Panc1 (cell line): Measurements from ENCODE around the gene UTP3.

Source experiments
- POLR2AphosphoS5 ChIP-seq: IDR thresholded peaks from 2 replicates; pipeline ENCODE4 v1.6.1; 2012; ENCODE audit warnings: mild to moderate bottlenecking, low read depth, low read length, moderate library complexity
- TF ChIP-seq, protein P1 (sequence below): fragments of 450-650 bp; IDR thresholded peaks from 2 replicates; pipeline ENCODE4 v1.5.1; 2017; ENCODE audit warnings: mild to moderate bottlenecking
- TF ChIP-seq, protein P2 (sequence below), 2 experiments: IDR thresholded peaks; 2 replicates each; pipeline ENCODE4 v1.6.1; 2011 to 2012; ENCODE audit warnings: low read depth in 2 of 2, control low read depth in 1 of 2, low read length in 1 of 2, mild to moderate bottlenecking in 1 of 2, moderate library complexity in 1 of 2; ENCODE audit not compliant: insufficient read depth in 1 of 2

DNA sequence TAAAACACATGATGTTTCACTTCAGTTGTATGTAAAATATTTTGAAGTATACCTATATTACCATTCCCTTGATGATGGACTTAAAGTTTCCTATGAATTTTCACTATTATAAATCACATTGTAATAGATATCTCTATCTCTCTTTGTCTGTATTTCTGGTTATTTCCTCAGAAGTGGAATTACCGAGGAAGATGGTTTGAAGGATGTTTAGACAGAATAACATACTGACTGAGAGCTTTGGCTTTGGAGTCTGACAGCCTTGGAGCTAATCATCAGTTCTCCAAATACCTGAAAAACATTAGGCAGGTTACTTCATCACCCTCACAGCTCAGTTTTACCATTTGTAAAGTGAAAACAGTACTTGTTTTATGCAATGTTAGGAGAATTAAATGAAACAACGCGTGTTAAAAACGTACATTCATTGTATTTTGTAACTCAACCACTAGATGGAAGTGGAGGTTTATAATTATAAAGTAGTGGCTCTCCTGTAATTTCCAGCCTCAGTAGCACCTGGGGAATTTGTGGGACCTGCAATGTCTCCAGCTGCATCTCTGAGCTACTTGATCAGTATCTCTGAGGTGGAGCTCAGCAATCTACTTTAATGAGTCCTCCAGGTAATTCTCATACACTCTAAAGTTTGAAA, 36.3 kb upstream of the UTP3 start:
- TF ChIP-seq, protein P1, sequence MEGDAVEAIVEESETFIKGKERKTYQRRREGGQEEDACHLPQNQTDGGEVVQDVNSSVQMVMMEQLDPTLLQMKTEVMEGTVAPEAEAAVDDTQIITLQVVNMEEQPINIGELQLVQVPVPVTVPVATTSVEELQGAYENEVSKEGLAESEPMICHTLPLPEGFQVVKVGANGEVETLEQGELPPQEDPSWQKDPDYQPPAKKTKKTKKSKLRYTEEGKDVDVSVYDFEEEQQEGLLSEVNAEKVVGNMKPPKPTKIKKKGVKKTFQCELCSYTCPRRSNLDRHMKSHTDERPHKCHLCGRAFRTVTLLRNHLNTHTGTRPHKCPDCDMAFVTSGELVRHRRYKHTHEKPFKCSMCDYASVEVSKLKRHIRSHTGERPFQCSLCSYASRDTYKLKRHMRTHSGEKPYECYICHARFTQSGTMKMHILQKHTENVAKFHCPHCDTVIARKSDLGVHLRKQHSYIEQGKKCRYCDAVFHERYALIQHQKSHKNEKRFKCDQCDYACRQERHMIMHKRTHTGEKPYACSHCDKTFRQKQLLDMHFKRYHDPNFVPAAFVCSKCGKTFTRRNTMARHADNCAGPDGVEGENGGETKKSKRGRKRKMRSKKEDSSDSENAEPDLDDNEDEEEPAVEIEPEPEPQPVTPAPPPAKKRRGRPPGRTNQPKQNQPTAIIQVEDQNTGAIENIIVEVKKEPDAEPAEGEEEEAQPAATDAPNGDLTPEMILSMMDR: peak; percentile 64
- TF ChIP-seq, protein P2, sequence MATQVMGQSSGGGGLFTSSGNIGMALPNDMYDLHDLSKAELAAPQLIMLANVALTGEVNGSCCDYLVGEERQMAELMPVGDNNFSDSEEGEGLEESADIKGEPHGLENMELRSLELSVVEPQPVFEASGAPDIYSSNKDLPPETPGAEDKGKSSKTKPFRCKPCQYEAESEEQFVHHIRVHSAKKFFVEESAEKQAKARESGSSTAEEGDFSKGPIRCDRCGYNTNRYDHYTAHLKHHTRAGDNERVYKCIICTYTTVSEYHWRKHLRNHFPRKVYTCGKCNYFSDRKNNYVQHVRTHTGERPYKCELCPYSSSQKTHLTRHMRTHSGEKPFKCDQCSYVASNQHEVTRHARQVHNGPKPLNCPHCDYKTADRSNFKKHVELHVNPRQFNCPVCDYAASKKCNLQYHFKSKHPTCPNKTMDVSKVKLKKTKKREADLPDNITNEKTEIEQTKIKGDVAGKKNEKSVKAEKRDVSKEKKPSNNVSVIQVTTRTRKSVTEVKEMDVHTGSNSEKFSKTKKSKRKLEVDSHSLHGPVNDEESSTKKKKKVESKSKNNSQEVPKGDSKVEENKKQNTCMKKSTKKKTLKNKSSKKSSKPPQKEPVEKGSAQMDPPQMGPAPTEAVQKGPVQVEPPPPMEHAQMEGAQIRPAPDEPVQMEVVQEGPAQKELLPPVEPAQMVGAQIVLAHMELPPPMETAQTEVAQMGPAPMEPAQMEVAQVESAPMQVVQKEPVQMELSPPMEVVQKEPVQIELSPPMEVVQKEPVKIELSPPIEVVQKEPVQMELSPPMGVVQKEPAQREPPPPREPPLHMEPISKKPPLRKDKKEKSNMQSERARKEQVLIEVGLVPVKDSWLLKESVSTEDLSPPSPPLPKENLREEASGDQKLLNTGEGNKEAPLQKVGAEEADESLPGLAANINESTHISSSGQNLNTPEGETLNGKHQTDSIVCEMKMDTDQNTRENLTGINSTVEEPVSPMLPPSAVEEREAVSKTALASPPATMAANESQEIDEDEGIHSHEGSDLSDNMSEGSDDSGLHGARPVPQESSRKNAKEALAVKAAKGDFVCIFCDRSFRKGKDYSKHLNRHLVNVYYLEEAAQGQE (IDR thresholded peaks at IDR 0.05; ENCODE audit: insufficient read depth in 1 of 2, low read depth in 2 of 2, low read length in 1 of 2): no peak
- no peak for TF ChIP-seq POLR2AphosphoS5
